ENCODE data around the gene ZNF213.

The ZNF213 gene

GRCh38 chr16:3101018-3101840 is 33.6 kb upstream of the ZNF213 start (continued):
- TF ChIP-seq ZSCAN5A (tag by site-specific recombination; IDR thresholded peaks at IDR 0.05), result no peak
- TF ChIP-seq ZNF792 (tag by site-specific recombination; IDR thresholded peaks at IDR 0.05), result no peak
- no peak for TF ChIP-seq ZNF18 (tag by site-specific recombination; IDR thresholded peaks at IDR 0.05)
- TF ChIP-seq ZSCAN18 (tag by site-specific recombination; IDR thresholded peaks at IDR 0.05), result no peak
- no peak for TF ChIP-seq ZNF670 (tag by site-specific recombination; IDR thresholded peaks at IDR 0.05; ENCODE audit: low read depth)

GRCh38 chr16:3101841-3102470 is 32.9 kb upstream of the ZNF213 start:
- Histone ChIP-seq H3K4me1 (ENCODE audit: control insufficient read depth, insufficient read depth, low read length) (peaks cover 3% of the 10 kb centered on the region), H3K4me3 (ENCODE audit: low read depth, low read length) (no peak overlapping the region), H3K27ac (ENCODE audit: extremely low read depth, low read depth, low read length) (peak overlapping the region; percentile 27; the same call in 1 of the 2 replicates), H3K36me3 (ENCODE audit: control insufficient read depth in 2 of 2, insufficient read depth in 1 of 2, low read length in 2 of 2) (no peaks in the 10 kb centered on the region), H3K9me3 (ENCODE audit: control insufficient read depth, insufficient read depth, low read depth, low read length) (no peaks in the 10 kb centered on the region)
- CTCF ChIA-PET, result interaction anchor here (0.7 to 3.6 kb wide), 6 partner anchors 15 to 43 kb away, joined by 3 to 16 read pairs (median 3); no protein-coding TSS in a partner anchor
- TF ChIP-seq ZNF645 (tag by site-specific recombination; IDR thresholded peaks at IDR 0.05), result no peak
- no peak for TF ChIP-seq ZNF280D (tag by site-specific recombination; IDR thresholded peaks at IDR 0.05)
- TF ChIP-seq TCF7L2 (IDR thresholded peaks at IDR 0.05; ENCODE audit: borderline replicate concordance, low read depth, low read length), result no peak
- no peak for TF ChIP-seq ZFP37 (tag by site-specific recombination; IDR thresholded peaks at IDR 0.05)
- POLR2A ChIA-PET, result interaction anchor here (0.7 kb wide), 2 partner anchors 20 to 56 kb away, joined by 3 to 10 read pairs; no protein-coding TSS in a partner anchor

GRCh38 chr16:3106205-3106928 is 28.5 kb upstream of the ZNF213 start:
- ChIA-PET CTCF (no interaction called here), POLR2A (interaction anchor here (0.6 to 1.8 kb wide), 11 partner anchors 12 to 1322 kb away, joined by 3 to 9 read pairs (median 6); partner anchors contain the start of genes FLYWCH2 and ZNF213)
- Histone ChIP-seq H3K36me3 (ENCODE audit: control insufficient read depth in 2 of 2, insufficient read depth in 1 of 2, low read length in 2 of 2) (no peaks in the 10 kb centered on the region; a peak in 1 of 3 replicates), H3K4me3 (ENCODE audit: low read depth, low read length) (peak overlapping the region; percentile 91), H3K27ac (ENCODE audit: extremely low read depth, low read depth, low read length) (peak overlapping the region; percentile 89), H3K4me1 (ENCODE audit: control insufficient read depth, insufficient read depth, low read length) (no peaks in the 10 kb centered on the region), H3K9me3 (ENCODE audit: control insufficient read depth, insufficient read depth, low read depth, low read length) (no peaks in the 10 kb centered on the region)
- TF ChIP-seq ZNF202 (tag by site-specific recombination; IDR thresholded peaks at IDR 0.05; ENCODE audit: borderline replicate concordance) (no peak), ZNF132 (tag by site-specific recombination; IDR thresholded peaks at IDR 0.05; ENCODE audit: borderline replicate concordance) (no peak), ZNF600 (tag by site-specific recombination; IDR thresholded peaks at IDR 0.05) (peak; percentile 60; the same call in 1 of the 2 replicates), ZNF837 (tag by site-specific recombination; IDR thresholded peaks at IDR 0.05) (no peak), ZNF501 (tag by site-specific recombination; IDR thresholded peaks at IDR 0.05) (0 out of 2 replicates have a peak, but pooled peaks have one; percentile 66), HIC1 (tag by site-specific recombination; IDR thresholded peaks at IDR 0.05) (peak; percentile 83), ZBTB7A (tag by site-specific recombination; IDR thresholded peaks at IDR 0.05; ENCODE audit: low read depth) (peak; percentile 86)

Measured in HEK293 (cell line).